Mucosa of gallbladder (tissue), 1 donor: Measurements from ENCODE around the gene SHISAL1. TPM values are rescaled to one million over a fixed set of nuclear protein-coding genes. Genes with fewer than 3 reads are reported as not detected.

Experiments used
- DNase-seq: peaks from one replicate; pipeline ENCODE4 v3.0.0-alpha.2; 2020; ENCODE audit warnings: low spot score
- total RNA-seq: library from RNA; stranded (reverse); gene quantifications from one replicate; pipeline ENCODE4 v1.2.1, GENCODE V29; 2021
- donor health status: DM: no; HTN: no; CAD: no.

Gene SHISAL1
- total RNA-seq, 1 donor from 2014 or later = 3.8 TPM

GRCh38 chr22:44211256-44211945 is 101.3 kb downstream of the SHISAL1 start:
- DNase-seq = no peak

DNA sequence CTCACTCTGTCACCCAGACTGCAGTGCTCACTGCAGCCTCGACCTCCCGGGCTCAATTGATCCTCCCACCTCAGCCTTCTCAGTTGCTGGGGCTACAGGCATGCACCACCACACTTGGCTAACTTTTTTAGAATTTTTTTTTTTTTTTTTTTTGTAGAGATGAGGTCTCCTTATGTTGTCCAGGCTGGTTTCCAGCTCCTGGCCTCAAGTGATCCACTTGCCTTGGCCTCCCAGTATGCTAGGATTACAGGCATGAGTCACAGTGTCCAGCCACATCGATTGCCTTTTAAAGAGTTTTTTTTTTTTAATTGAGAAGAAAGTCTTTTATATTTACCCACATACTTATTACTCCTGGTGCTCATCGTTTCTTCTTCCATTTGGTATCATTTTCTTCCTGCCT is 102.0 kb downstream of the SHISAL1 start:
- DNase-seq = no peak

GRCh38 chr22:44209343-44209742 is 103.4 kb downstream of the SHISAL1 start:
- no peak for DNase-seq

GRCh38 chr22:44207981-44208317 is 104.8 kb downstream of the SHISAL1 start:
- DNase-seq = no peak

- no peak for DNase-seq
These were observed 105.4 kb downstream of the SHISAL1 start for GRCh38 chr22:44207173-44207980.

DNA sequence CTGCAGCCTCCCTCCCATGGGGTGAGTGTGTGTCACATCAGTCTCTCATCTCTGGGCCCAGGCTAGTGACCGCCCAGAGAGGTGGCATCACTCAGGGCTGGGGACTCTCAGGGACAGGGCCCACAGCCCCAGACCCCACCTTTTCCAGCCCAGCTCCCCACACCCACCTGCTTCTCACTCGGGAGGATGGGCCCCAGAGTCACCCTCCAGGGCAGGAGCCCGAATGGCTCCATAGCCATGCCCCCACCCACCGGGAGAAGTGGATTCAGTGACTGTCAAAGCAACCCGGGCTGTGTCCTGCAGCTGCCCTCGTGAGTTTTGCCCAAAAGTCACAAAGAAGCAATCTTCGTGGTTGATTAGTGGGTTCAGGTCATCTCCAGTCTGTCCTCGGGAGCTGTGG is 106.1 kb downstream of the SHISAL1 start:
- DNase-seq = no peak

DNA sequence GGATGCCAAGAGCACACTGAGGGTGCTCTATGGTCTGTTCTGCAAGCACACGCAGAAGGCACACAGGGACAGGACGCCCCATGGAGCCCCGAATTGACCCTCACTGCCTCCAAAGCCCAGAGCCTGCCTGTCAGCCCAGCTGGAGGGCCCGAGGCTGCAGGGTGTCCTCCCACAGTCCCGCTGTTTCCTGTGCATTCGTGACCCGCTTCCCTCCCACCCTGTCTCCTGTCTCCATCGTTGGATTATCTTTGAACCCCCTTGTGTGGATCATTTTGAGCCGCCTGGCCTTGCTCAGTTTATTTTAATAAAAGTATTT is 106.5 kb downstream of the SHISAL1 start:
- DNase-seq = no peak

DNA sequence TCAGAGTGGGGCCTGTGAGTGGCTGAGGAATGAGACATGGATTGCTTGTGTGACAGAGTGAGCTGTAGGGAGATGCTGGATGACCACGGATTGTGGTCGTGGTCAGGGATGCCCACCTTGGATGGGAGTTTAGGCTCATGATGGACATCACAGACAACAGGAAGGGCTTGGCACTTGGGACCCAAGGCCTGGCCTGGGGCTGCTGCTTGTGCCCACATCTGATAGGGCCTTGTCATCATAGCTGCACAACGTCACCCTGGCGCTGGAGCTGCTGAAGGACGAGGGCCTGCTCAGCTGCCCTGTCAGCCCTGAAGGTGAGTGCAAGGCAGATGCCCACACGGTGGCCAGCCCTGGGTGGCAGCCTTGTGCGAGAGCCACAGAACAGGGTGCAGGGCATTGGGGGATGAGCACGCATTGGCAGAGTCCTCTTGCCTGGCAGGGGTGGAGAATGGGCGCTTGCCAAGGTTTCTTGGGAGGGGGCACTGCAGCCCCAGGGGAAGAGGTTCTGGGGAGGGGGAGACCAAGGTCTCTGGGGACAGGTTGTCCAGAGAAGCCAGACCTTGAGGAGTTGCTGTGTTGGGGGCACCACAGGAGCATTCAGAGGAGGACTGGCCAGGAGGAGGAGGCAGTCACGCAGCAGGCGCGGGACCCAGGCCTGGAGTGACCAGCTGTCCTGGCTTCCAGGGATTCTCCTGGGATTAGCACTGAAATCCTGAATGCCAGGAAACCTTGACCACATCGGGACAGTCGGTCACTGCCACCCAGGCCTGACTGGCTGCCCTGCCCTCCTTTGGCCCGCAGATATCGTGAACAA is 107.0 kb downstream of the SHISAL1 start:
- no peak for DNase-seq

GRCh38 chr22:44204739-44205515 is 107.8 kb downstream of the SHISAL1 start:
- DNase-seq = no peak

DNA sequence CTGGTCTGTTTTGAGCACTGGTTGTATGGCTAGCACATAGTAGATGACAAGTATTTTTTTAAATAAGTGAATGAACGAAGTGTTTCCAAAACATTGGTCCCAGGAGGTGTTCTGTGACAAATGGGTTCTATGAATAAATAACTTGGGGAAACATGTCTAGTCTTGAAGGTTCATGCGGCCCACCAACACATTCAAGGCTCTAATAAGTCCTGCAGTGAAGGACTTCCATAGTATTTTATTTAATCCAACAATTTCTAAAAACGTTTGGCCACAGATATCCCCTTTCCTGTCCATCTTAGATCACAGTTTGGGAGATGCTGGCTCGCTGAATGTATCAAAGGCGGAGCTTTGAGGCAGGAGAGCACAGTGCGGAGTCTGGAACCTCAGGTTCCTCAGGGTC is 109.5 kb downstream of the SHISAL1 start:
- no peak for DNase-seq

- DNase-seq = no peak
These were observed 110.4 kb downstream of the SHISAL1 start for GRCh38 chr22:44202261-44202789.

GRCh38 chr22:44201665-44202064 is 111.1 kb downstream of the SHISAL1 start:
- DNase-seq = no peak

DNA sequence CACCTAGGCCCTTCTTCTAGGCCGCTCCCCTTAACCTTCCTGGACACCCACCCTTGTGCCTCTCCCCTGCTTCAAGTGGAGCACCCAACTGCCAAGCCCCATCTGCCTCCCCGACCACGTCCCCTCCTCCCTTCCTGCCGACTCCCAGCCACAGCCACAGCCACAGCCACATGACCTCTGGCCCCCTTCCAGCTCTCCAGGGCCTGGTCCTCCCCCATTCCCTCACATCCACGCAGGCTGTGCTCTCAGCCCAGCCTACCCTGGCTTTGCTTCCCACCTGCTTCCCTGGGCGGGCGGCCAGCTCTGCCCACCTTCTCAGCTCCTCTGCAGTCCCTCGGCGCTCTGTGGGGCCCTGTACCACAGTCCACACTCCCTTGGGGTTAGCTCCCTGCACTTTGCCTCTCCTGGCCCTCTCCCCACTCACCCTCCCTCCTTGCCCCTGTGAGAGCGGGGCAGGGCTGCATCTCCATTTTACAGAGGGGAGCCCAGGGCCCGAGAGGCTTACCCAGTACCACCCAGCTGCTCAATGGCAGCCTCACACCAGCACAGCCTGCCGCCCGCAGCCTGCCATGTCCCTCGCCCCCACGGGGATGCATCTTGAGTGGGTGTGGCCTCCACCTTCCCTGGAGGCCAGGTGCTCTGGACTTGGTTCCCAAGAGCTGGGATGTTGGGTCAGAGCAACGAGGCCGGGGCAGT is 111.7 kb downstream of the SHISAL1 start:
- no peak for DNase-seq

- no peak for DNase-seq
These were observed 112.3 kb downstream of the SHISAL1 start for GRCh38 chr22:44200451-44200850.

DNA sequence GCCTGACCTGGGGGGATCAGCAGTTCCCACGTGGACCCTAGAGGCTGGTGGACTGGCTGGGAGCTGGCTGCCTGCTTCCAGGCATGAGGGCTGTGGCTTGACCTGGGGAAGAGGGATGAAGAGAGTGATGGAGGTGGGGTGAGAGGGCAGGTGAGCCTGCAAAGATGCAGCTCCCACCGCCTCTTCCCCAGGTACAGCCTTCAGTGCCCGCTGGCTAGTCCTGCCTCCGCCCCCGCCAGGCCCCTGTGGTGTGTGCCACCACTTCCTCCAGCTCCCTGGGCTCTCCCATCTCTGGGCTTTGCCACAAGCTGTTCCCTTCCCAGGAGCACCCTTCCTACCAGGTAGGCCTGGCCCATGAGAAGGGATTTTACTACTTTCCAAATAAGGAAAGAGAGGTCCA is 112.9 kb downstream of the SHISAL1 start:
- DNase-seq = no peak

GRCh38 chr22:44199164-44199563 is 113.6 kb downstream of the SHISAL1 start:
- no peak for DNase-seq

- DNase-seq = no peak
These were observed 115.5 kb downstream of the SHISAL1 start for GRCh38 chr22:44197271-44197670.

- no peak for DNase-seq
These were observed 116.0 kb downstream of the SHISAL1 start for GRCh38 chr22:44196731-44197131.

GRCh38 chr22:44196241-44196640 is 116.5 kb downstream of the SHISAL1 start:
- DNase-seq = no peak

- DNase-seq = no peak
These were observed 117.4 kb downstream of the SHISAL1 start for GRCh38 chr22:44195189-44195871.
